DND-41 (cell line): ENCODE data around the gene NAIF1.

Source experiments
- EZH2 ChIP-seq: IDR thresholded peaks from 3 replicates; pipeline ENCODE4 v1.6.1; 2012; ENCODE audit warnings: borderline replicate concordance, low read depth, mild to moderate bottlenecking, moderate library complexity, low read length, inconsistent platforms; ENCODE audit not compliant: severe bottlenecking
- TF ChIP-seq, protein P1 (sequence below): IDR thresholded peaks from 2 replicates; pipeline ENCODE4 v1.5.1; 2012; ENCODE audit warnings: borderline replicate concordance, low read length, moderate library complexity, mild to moderate bottlenecking; ENCODE audit not compliant: poor library complexity, severe bottlenecking; ENCODE audit errors: extremely low read depth

GRCh38 chr9:128106940-128107467 lies 39.9 kb upstream of the NAIF1 start:
- TF ChIP-seq, protein P1, sequence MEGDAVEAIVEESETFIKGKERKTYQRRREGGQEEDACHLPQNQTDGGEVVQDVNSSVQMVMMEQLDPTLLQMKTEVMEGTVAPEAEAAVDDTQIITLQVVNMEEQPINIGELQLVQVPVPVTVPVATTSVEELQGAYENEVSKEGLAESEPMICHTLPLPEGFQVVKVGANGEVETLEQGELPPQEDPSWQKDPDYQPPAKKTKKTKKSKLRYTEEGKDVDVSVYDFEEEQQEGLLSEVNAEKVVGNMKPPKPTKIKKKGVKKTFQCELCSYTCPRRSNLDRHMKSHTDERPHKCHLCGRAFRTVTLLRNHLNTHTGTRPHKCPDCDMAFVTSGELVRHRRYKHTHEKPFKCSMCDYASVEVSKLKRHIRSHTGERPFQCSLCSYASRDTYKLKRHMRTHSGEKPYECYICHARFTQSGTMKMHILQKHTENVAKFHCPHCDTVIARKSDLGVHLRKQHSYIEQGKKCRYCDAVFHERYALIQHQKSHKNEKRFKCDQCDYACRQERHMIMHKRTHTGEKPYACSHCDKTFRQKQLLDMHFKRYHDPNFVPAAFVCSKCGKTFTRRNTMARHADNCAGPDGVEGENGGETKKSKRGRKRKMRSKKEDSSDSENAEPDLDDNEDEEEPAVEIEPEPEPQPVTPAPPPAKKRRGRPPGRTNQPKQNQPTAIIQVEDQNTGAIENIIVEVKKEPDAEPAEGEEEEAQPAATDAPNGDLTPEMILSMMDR: no peak
- TF ChIP-seq EZH2: no peak
